ENCODE measurements around the gene OLFM1. TPM values are rescaled to one million over a fixed set of nuclear protein-coding genes. Genes with fewer than 3 reads are reported as not detected.

Gene OLFM1
- total RNA-seq, 1 donor, result 0.43 TPM

GRCh38 chr9:135081264-135081660 is 6.2 kb upstream of the OLFM1 start:
- no peak overlapping the region for H3K4me3 ChIP-seq (ENCODE audit: low read depth, low read length)
- DNase-seq (ENCODE audit: low read depth), result no peak
- no peak for TF ChIP-seq CTCF (IDR thresholded peaks at IDR 0.05; ENCODE audit: insufficient read depth, low read depth, low read length)

GRCh38 chr9:135081731-135082130 is 5.7 kb upstream of the OLFM1 start:
- TF ChIP-seq CTCF (IDR thresholded peaks at IDR 0.05; ENCODE audit: insufficient read depth, low read depth, low read length), result no peak
- H3K4me3 ChIP-seq (ENCODE audit: low read depth, low read length), result no peak overlapping the region
- no peak for DNase-seq (ENCODE audit: low read depth)

- TF ChIP-seq CTCF (IDR thresholded peaks at IDR 0.05; ENCODE audit: insufficient read depth, low read depth, low read length), result no peak
- H3K4me3 ChIP-seq (ENCODE audit: low read depth, low read length), result no peak overlapping the region
- no peak for DNase-seq (ENCODE audit: low read depth)
Observed at GRCh38 chr9:135082536-135082935, 4.9 kb upstream of the OLFM1 start.

GRCh38 chr9:135083241-135083810 is 4.1 kb upstream of the OLFM1 start:
- H3K4me3 ChIP-seq (ENCODE audit: low read depth, low read length), result no peak overlapping the region
- DNase-seq (ENCODE audit: low read depth), result no peak
- TF ChIP-seq CTCF (IDR thresholded peaks at IDR 0.05; ENCODE audit: insufficient read depth, low read depth, low read length), result no peak

- DNase-seq (ENCODE audit: low read depth), result no peak
- no peak overlapping the region for H3K4me3 ChIP-seq (ENCODE audit: low read depth, low read length)
- TF ChIP-seq CTCF (IDR thresholded peaks at IDR 0.05; ENCODE audit: insufficient read depth, low read depth, low read length), result no peak
Observed at GRCh38 chr9:135083831-135084230, 3.6 kb upstream of the OLFM1 start.

- no peak overlapping the region for H3K4me3 ChIP-seq (ENCODE audit: low read depth, low read length)
- no peak for TF ChIP-seq CTCF (IDR thresholded peaks at IDR 0.05; ENCODE audit: insufficient read depth, low read depth, low read length)
- no peak for DNase-seq (ENCODE audit: low read depth)
Observed at GRCh38 chr9:135084262-135084661, 3.2 kb upstream of the OLFM1 start.
